ENCODE data around the gene ZNF740. TPM values are rescaled to one million over a fixed set of nuclear protein-coding genes. Genes with fewer than 3 reads are reported as not detected.

Gene ZNF740
- total and polyA plus RNA-seq, 2 of the 8 experiments (the other 6 are each of a cell fraction or from before 2014, with no cell fraction given), result 8.2 to 40.0 TPM

- H3K14ac ChIP-seq (ENCODE audit: insufficient read length), result no peak overlapping the region
- no peaks in the 10 kb centered on the region; a peak in 1 of 7 replicates for H3K4me1 ChIP-seq (replicated peaks in 1 of 4; ENCODE audit: control insufficient read depth in 3 of 4, insufficient read depth in 4 of 4, low read length in 3 of 4)
- no peak overlapping the region for H3K27ac ChIP-seq (ENCODE audit: low read depth, low read length)
- DNase-seq (ENCODE audit: low read depth in 1 of 2, low spot score in 2 of 2), result no peak
- no peak overlapping the region for H2AK5ac ChIP-seq (ENCODE audit: low read depth, low read length)
- H2BK15ac ChIP-seq (ENCODE audit: low read length), result no peak overlapping the region
- no peak overlapping the region for H3K4me2 ChIP-seq (ENCODE audit: insufficient read depth in 1 of 2, low read depth in 2 of 2, low read length in 2 of 2)
- H3K23me2 ChIP-seq (ENCODE audit: low read depth, low read length), result peaks cover 2% of the 10 kb centered on the region; the same call in 1 of the 2 replicates
- no peak for FAIRE-seq
- H4K5ac ChIP-seq (ENCODE audit: insufficient read length, low read depth, low read length), result no peak overlapping the region
- no peak overlapping the region for H4K8ac ChIP-seq (ENCODE audit: extremely low read depth, insufficient read depth, low read length)
- no peak overlapping the region for H2AFZ ChIP-seq (ENCODE audit: low read length)
- H3K9ac ChIP-seq (replicated peaks in 1 of 4; ENCODE audit: extremely low read depth in 1 of 4, low read depth in 3 of 4, low read length in 3 of 4), result no peak overlapping the region
- H3K18ac ChIP-seq (ENCODE audit: extremely low read depth, low read length), result no peak overlapping the region
- no peak overlapping the region for H2BK12ac ChIP-seq (ENCODE audit: low read depth, low read length)
- H4K91ac ChIP-seq (replicated peaks; ENCODE audit: insufficient read length, low read length), result no peak overlapping the region
- H3K36me3 ChIP-seq (ENCODE audit: control insufficient read depth in 2 of 4, insufficient read depth in 4 of 4, low read length in 3 of 4), result peaks cover 0 to 2% (median 0%) of the 10 kb centered on the region in 4 experiments; a peak in 1 of 8 replicates
- H3K23ac ChIP-seq (ENCODE audit: insufficient read length), result no peak overlapping the region
- H3K4ac ChIP-seq (replicated peaks; ENCODE audit: insufficient read length, low read depth, low read length), result no peak overlapping the region
- H3K27me3 ChIP-seq (replicated peaks in 1 of 4; ENCODE audit: control insufficient read depth in 3 of 4, extremely low read depth in 1 of 4, insufficient read depth in 3 of 4, low read length in 3 of 4), result peaks cover 2 to 37% (median 20%) of the 10 kb centered on the region in 4 experiments
- WGBS, 2 experiments (ENCODE audit: extremely low coverage in 1 of 2, insufficient coverage in 1 of 2, insufficient read length in 1 of 2, insufficient replicate concordance in 2 of 2, low coverage in 1 of 2, low lambda C conversion rate in 2 of 2, missing lambda C conversion rate in 1 of 2), result 90% methylated on average over 10 of the region's 10 CpGs; no CpG with 5 or more reads in 1 of the 2 experiments
- no peak overlapping the region for H3K56ac ChIP-seq (replicated peaks; ENCODE audit: insufficient read length, low read depth, low read length)
- no peaks in the 10 kb centered on the region for H3K79me1 ChIP-seq (ENCODE audit: low read depth, low read length)
- no peaks in the 10 kb centered on the region for H3K79me2 ChIP-seq (ENCODE audit: control insufficient read depth in 1 of 2, insufficient read depth in 2 of 2, low read length in 2 of 2)
- H2BK120ac ChIP-seq (replicated peaks; ENCODE audit: low read depth, low read length), result no peak overlapping the region
- H2BK5ac ChIP-seq (ENCODE audit: low read depth, low read length), result no peak overlapping the region
- peaks cover 0 to 7% of the 10 kb centered on the region in 2 experiments for H4K20me1 ChIP-seq (replicated peaks in 1 of 2; ENCODE audit: control insufficient read depth in 1 of 2, insufficient read depth in 2 of 2, low read length in 2 of 2)
- H3K4me3 ChIP-seq (ENCODE audit: extremely low read depth in 1 of 4, insufficient read depth in 2 of 4, low read depth in 3 of 4, low read length in 4 of 4), result no peak overlapping the region
- H2BK20ac ChIP-seq (ENCODE audit: low read length), result no peak overlapping the region
- CTCF ChIA-PET (ENCODE audit: partially characterized antibody), result interaction anchor here (0.5 to 12.9 kb wide), 22 partner anchors 8 to 165 kb away, joined by 3 to 198 read pairs (median 4); partner anchors contain the start of genes CSAD, ESPL1, ITGB7 and ZNF740
- H3K9me3 ChIP-seq (ENCODE audit: insufficient read depth in 2 of 2, low read depth in 1 of 2, low read length in 1 of 2), result no peaks in the 10 kb centered on the region
- POLR2A ChIA-PET (ENCODE audit: partially characterized antibody), result interaction anchor here (0.6 to 2.1 kb wide), 12 partner anchors 8 to 1108 kb away, joined by 3 to 7 read pairs (median 4); partner anchors contain the start of gene ITGB7
- TF ChIP-seq TAF7 (optimal IDR thresholded peaks at IDR 0.05; ENCODE audit: borderline replicate concordance, low read depth, low read length), result no peak
- TF ChIP-seq NANOG (IDR thresholded peaks at IDR 0.05; ENCODE audit: insufficient read depth, low read depth, low read length, poor library complexity, severe bottlenecking), result no peak
- no peak for TF ChIP-seq RAD21 (IDR thresholded peaks at IDR 0.05 in 1 of 2, conservative IDR thresholded peaks at IDR 0.05 in 1 of 2; ENCODE audit: low read depth in 2 of 2, low read length in 2 of 2)
- TF ChIP-seq, protein P1, sequence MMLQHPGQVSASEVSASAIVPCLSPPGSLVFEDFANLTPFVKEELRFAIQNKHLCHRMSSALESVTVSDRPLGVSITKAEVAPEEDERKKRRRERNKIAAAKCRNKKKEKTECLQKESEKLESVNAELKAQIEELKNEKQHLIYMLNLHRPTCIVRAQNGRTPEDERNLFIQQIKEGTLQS (IDR thresholded peaks at IDR 0.05; ENCODE audit: insufficient read depth, low read depth, low read length), result no peak
- no peak for TF ChIP-seq NRF1 (IDR thresholded peaks at IDR 0.05; ENCODE audit: low read depth, low read length)
- no peak for TF ChIP-seq CBX5 (IDR thresholded peaks at IDR 0.05; ENCODE audit: low read depth, low read length)
- no peak for TF ChIP-seq ATF2 (IDR thresholded peaks at IDR 0.05; ENCODE audit: low read length)
- no peak for TF ChIP-seq EGR1 (IDR thresholded peaks at IDR 0.05; ENCODE audit: borderline replicate concordance, low read depth, low read length)
Observed at GRCh38 chr12:53195516-53196420, 15.2 kb downstream of the ZNF740 start.
